Prostate gland (tissue), 2 donors: Measurements from ENCODE around the gene BFSP1. TPM values are rescaled to one million over a fixed set of nuclear protein-coding genes. Genes with fewer than 3 reads are reported as not detected.

ENCODE experiments used
- DNase-seq: peaks from one replicate; pipeline ENCODE4 v3.0.0-alpha.2; 2019; ENCODE audit warnings: low spot score
- H3K27ac ChIP-seq, 2 donors: fragments of 200-600 bp; sonication (generic); 2 replicates each; pipeline ENCODE4 v1.5.1; 2017 to 2019
- H3K27me3 ChIP-seq: fragments of 200-600 bp; sonication (generic); replicated peaks from 2 replicates; pipeline ENCODE4 v1.5.1; 2019; ENCODE audit not compliant: insufficient read depth
- H3K36me3 ChIP-seq, 2 donors: fragments of 200-600 bp; sonication (generic); 1 replicate in 1 of 2; 2 replicates in 1 of 2; pipeline versions ENCODE4 v1.5.1 to v1.8.1; 2017 to 2019
- H3K4me1 ChIP-seq: fragments of 200-600 bp; sonication (generic); replicated peaks from 2 replicates; pipeline ENCODE4 v1.5.1; 2019
- H3K4me3 ChIP-seq, 2 donors: fragments of 200-600 bp; sonication (generic); 2 replicates each; pipeline ENCODE4 v1.5.1; 2017 to 2019
- H3K9me3 ChIP-seq: fragments of 200-600 bp; sonication (generic); 2 replicates; pipeline ENCODE4 v1.5.1; 2017
- POLR2A ChIP-seq: fragments of 450-650 bp; IDR thresholded peaks from one replicate; pipeline ENCODE4 v1.6.1; 2016; ENCODE audit warnings: antibody characterized with exemption, mild to moderate bottlenecking
- POLR2AphosphoS5 ChIP-seq: sonication (generic); formaldehyde crosslinking; IDR thresholded peaks from one replicate; pipeline ENCODE4 v1.6.1; 2017; ENCODE audit warnings: antibody characterized with exemption
- WGBS: methylation state at CpG from one replicate; pipeline ENCODE4 v1.1.5; 2018; 5-methylcytosine and 5-hydroxymethylcytosine counted together
- intact Hi-C: fragments of 100-400 bp; cut with DNase I; formaldehyde crosslinking; loops from one replicate; pipeline ENCODE4 v1.14.2; 2022
- total RNA-seq, 2 donors: library from RNA; depleted of rRNA; stranded (reverse); fragments of >200 nt; gene quantifications; one replicate each; pipeline ENCODE4 v1.1.0, GENCODE V29; 2016
- TF ChIP-seq, protein P1 (sequence below), 4 experiments: fragments of 200-600 bp in 2 of 4; fragments of 450-650 bp in 2 of 4; sonication (generic) in 2 of 4; IDR thresholded peaks; 1 replicate in 3 of 4; 2 replicates in 1 of 4; pipeline ENCODE4 v1.5.1; 2016 to 2019; ENCODE audit warnings: antibody characterized with exemption in 4 of 4, mild to moderate bottlenecking in 2 of 4, moderate library complexity in 2 of 4

The BFSP1 gene
- total RNA-seq, 2 donors from 2014 or later = 0.27 to 6.9 TPM

DNA sequence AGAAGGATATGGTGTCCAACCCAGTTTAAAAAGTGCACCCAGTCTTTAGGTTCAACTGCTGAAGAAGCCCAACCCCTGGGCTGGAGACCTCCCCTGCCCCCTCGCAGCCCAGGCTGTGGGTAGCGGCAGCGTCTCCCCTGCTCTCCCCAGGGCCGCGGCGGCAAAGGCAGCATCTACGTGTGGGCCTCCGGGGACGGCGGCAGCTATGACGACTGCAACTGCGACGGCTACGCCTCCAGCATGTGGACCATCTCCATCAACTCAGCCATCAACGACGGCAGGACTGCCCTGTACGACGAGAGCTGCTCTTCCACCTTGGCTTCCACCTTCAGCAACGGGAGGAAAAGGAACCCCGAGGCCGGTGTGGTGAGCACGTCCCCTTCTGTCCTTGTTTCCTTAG is 77.6 kb downstream of the BFSP1 start:
- H3K27ac ChIP-seq = no peak overlapping the region
- DNase-seq = no peak
- TF ChIP-seq POLR2AphosphoS5 (no peak), POLR2A (no peak)
- TF ChIP-seq, protein P1, sequence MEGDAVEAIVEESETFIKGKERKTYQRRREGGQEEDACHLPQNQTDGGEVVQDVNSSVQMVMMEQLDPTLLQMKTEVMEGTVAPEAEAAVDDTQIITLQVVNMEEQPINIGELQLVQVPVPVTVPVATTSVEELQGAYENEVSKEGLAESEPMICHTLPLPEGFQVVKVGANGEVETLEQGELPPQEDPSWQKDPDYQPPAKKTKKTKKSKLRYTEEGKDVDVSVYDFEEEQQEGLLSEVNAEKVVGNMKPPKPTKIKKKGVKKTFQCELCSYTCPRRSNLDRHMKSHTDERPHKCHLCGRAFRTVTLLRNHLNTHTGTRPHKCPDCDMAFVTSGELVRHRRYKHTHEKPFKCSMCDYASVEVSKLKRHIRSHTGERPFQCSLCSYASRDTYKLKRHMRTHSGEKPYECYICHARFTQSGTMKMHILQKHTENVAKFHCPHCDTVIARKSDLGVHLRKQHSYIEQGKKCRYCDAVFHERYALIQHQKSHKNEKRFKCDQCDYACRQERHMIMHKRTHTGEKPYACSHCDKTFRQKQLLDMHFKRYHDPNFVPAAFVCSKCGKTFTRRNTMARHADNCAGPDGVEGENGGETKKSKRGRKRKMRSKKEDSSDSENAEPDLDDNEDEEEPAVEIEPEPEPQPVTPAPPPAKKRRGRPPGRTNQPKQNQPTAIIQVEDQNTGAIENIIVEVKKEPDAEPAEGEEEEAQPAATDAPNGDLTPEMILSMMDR (IDR thresholded peaks at IDR 0.05) = no peak
- WGBS = 89% methylated on average over 22 of the region's 22 CpGs
- no peaks in the 10 kb centered on the region for H3K9me3 ChIP-seq
- no peaks in the 10 kb centered on the region for H3K36me3 ChIP-seq
- H3K27me3 ChIP-seq = no peaks in the 10 kb centered on the region
- no peaks in the 10 kb centered on the region for H3K4me1 ChIP-seq
- no peak overlapping the region for H3K4me3 ChIP-seq
- intact Hi-C loops = no loop called here

DNA sequence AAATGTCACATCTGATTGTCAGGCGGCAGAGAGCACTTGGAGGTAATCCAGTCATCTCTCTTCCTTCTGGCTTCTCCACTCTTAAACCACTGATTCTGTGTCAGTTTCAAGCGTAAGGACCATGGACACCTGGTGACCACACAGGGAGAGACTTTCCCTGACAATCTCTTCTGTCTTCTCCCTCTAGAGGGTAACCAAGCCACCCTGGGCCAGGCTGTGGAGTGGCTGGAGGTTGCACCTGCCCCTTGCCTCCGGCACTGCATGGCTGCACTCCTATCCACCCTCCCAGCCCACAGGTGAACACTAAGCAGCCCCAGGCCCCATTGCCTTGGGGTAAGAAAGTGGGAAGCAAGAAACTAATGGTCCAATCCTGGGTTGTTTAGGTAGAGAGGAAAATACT is 78.7 kb downstream of the BFSP1 start:
- intact Hi-C loops = no loop called here

DNA sequence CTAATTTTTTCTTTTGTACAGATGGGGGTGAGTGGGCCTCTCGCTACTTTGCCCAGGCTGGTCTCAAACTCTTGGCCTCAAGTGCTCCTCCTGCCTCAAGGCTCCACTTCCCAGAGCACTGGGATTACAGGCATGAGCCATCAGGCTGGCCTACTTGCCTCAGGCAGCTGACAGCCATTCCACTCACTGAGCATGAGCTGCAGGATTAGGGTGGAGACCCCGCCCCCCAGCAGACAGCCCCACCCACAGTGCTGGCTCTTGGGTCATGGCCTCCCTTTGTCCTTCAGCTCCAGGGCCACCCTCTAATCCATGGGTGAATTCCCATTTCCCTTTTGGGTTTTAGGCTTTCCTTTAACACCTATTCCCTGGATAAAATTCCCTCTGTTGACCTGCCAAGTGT is 82.1 kb downstream of the BFSP1 start:
- Histone ChIP-seq H3K27ac (no peak overlapping the region), H3K36me3 (no peaks in the 10 kb centered on the region), H3K27me3 (no peaks in the 10 kb centered on the region), H3K4me3 (no peak overlapping the region), H3K4me1 (no peaks in the 10 kb centered on the region), H3K9me3 (no peaks in the 10 kb centered on the region)
- intact Hi-C loops = no loop called here
- no peak for DNase-seq
- WGBS = 95% methylated on average over 2 of the region's 2 CpGs
- no peak for TF ChIP-seq POLR2A
- TF ChIP-seq POLR2AphosphoS5 = no peak
- TF ChIP-seq, protein P1 (IDR thresholded peaks at IDR 0.05) = no peak

More for the DNA sequence above, 78.7 kb downstream of the BFSP1 start:
- Histone ChIP-seq H3K27me3 (no peaks in the 10 kb centered on the region), H3K36me3 (no peaks in the 10 kb centered on the region), H3K4me3 (no peak overlapping the region), H3K9me3 (no peaks in the 10 kb centered on the region), H3K27ac (no peak overlapping the region), H3K4me1 (no peaks in the 10 kb centered on the region)
- no peak for DNase-seq
- 72% methylated on average over 3 of the region's 3 CpGs for WGBS
- TF ChIP-seq POLR2A (no peak), POLR2AphosphoS5 (no peak)
- TF ChIP-seq, protein P1 (IDR thresholded peaks at IDR 0.05) = no peak

DNA sequence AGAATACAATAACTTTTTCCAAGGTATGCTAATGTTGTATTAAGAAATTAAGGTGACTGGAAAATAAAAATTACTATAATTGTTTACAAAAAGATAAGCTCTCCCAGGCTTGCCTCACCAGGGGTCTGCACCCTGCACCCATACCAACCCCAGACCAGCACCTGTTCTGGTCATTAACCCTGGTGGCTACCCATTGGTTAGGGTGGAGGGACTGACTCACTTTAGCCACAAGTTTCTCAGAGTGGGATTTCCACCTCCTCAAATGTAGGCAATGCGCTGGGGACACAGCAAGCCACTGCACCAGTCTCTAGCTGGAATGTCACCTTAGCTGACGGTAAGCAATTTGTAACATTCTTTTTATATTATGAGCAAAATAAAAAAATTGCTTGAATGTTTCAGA is 83.1 kb downstream of the BFSP1 start:
- TF ChIP-seq, protein P1 (IDR thresholded peaks at IDR 0.05) = no peak
- TF ChIP-seq POLR2A = no peak
- no peak for TF ChIP-seq POLR2AphosphoS5
- H3K4me1 ChIP-seq = no peaks in the 10 kb centered on the region
- H3K4me3 ChIP-seq = no peak overlapping the region
- no peak for DNase-seq
- intact Hi-C loops = no loop called here
- H3K27ac ChIP-seq = no peak overlapping the region
- no peaks in the 10 kb centered on the region for H3K27me3 ChIP-seq
- 95% methylated on average over 2 of the region's 2 CpGs for WGBS
- H3K36me3 ChIP-seq = no peaks in the 10 kb centered on the region
- no peaks in the 10 kb centered on the region for H3K9me3 ChIP-seq

DNA sequence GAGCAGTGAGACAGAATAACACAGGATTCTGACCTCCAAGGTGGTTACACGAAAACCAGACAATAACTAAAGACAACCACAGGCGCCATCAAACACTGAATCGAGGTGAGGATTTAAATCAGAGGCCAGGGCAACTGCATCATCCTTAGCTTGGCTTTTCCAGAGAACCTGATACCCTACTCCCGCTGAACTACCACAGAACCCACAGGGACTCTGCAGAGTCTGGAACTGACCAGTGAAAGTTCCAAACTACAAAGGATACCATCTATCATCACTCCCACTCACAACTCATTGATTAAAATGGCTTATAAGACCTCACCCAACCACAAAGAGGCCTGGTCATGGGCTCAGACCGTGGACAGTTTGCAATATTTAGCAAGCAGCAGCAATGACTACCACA is 85.0 kb downstream of the BFSP1 start:
- TF ChIP-seq POLR2A (no peak), POLR2AphosphoS5 (no peak)
- TF ChIP-seq, protein P1 (IDR thresholded peaks at IDR 0.05) = no peak
- H3K4me1 ChIP-seq = no peaks in the 10 kb centered on the region
- no peaks in the 10 kb centered on the region for H3K27me3 ChIP-seq
- intact Hi-C loops = no loop called here
- 91% methylated on average over 5 of the region's 5 CpGs for WGBS
- DNase-seq = no peak
- H3K36me3 ChIP-seq = no peaks in the 10 kb centered on the region
- no peaks in the 10 kb centered on the region for H3K9me3 ChIP-seq
- no peak overlapping the region for H3K4me3 ChIP-seq
- no peak overlapping the region for H3K27ac ChIP-seq
